ENCODE data around the gene NR1I3.

Gene NR1I3

GRCh38 chr1:161216945-161217712 lies 20.9 kb downstream of the NR1I3 start:
- H3K4me3 ChIP-seq (ENCODE audit: low read length): no peak overlapping the region
- TF ChIP-seq CTCF (conservative IDR thresholded peaks at IDR 0.05; ENCODE audit: low read length): no peak
- peak; percentile 69 for DNase-seq (ENCODE audit: low read depth)

- no peak within 1 kb of the TSS for H3K4me3 ChIP-seq (ENCODE audit: low read length)
- no peak for DNase-seq (ENCODE audit: low read depth)
Observed at GRCh38 chr1:161215076-161215475, 22.9 kb downstream of the NR1I3 start, which contains the start of gene FCER1G. Gene FCER1G (plus strand): TSS chr1:161215295. CDS start chr1:161215322, 27 bp downstream.

GRCh38 chr1:161214369-161214768 lies 23.6 kb downstream of the NR1I3 start:
- H3K4me3 ChIP-seq (ENCODE audit: low read length): no peak overlapping the region
- no peak for DNase-seq (ENCODE audit: low read depth)

More at GRCh38 chr1:161215076-161215475, 22.9 kb downstream of the NR1I3 start, which contains the start of gene FCER1G:
- no peak for TF ChIP-seq CTCF (conservative IDR thresholded peaks at IDR 0.05; ENCODE audit: low read length)

GRCh38 chr1:161209790-161210409 lies 28.1 kb downstream of the NR1I3 start:
- TF ChIP-seq CTCF (conservative IDR thresholded peaks at IDR 0.05; ENCODE audit: low read length): peak; percentile 92
- peak; percentile 63 for DNase-seq (ENCODE audit: low read depth)
- no peak overlapping the region for H3K4me3 ChIP-seq (ENCODE audit: low read length)

More at GRCh38 chr1:161214369-161214768, 23.6 kb downstream of the NR1I3 start:
- TF ChIP-seq CTCF (conservative IDR thresholded peaks at IDR 0.05; ENCODE audit: low read length): no peak

- H3K4me3 ChIP-seq (ENCODE audit: low read length): no peak overlapping the region
- no peak for DNase-seq (ENCODE audit: low read depth)
- TF ChIP-seq CTCF (conservative IDR thresholded peaks at IDR 0.05; ENCODE audit: low read length): no peak
Observed at GRCh38 chr1:161207173-161207572, 30.8 kb downstream of the NR1I3 start.

- no peak for DNase-seq (ENCODE audit: low read depth)
- TF ChIP-seq CTCF (conservative IDR thresholded peaks at IDR 0.05; ENCODE audit: low read length): no peak
Observed at GRCh38 chr1:161206411-161207140, 31.4 kb downstream of the NR1I3 start.

More at GRCh38 chr1:161206411-161207140, 31.4 kb downstream of the NR1I3 start:
- H3K4me3 ChIP-seq (ENCODE audit: low read length): no peak overlapping the region

Data from AG10803 (cell line).